Loucy (cell line): ENCODE data around the gene SPATA21.
"Not testable (repeated sequence)": the region's sequence is repeated elsewhere in the genome, so short reads cannot be mapped to it uniquely, and the experiment has no call there.

ENCODE experiments used
- H2AFZ ChIP-seq: fragments of 200-600 bp; sonication (generic); 2 replicates; pipeline ENCODE4 v1.6.0; 2016; ENCODE audit warnings: antibody characterized with exemption, mild to moderate bottlenecking, low read length, moderate library complexity
- H3F3A ChIP-seq: fragments of 200-600 bp; 2 replicates; pipeline ENCODE4 v1.6.0; 2016; ENCODE audit warnings: antibody characterized with exemption, low read depth, mild to moderate bottlenecking
- H3K27me3 ChIP-seq: fragments of 200-600 bp; sonication (generic); 2 replicates; pipeline ENCODE4 v1.6.1; 2014; ENCODE audit warnings: low read length, mild to moderate bottlenecking; ENCODE audit not compliant: insufficient read depth, poor library complexity, severe bottlenecking
- H3K36me3 ChIP-seq: fragments of 200-600 bp; sonication (generic); 2 replicates; pipeline ENCODE4 v1.6.1; 2016; ENCODE audit warnings: low read length; ENCODE audit not compliant: insufficient read depth
- H3K4me1 ChIP-seq: fragments of 200-600 bp; sonication (generic); 2 replicates; pipeline ENCODE4 v1.5.1; 2014; ENCODE audit warnings: low read length, mild to moderate bottlenecking; ENCODE audit not compliant: insufficient read depth, poor library complexity, severe bottlenecking
- H3K4me2 ChIP-seq: fragments of 200-600 bp; sonication (generic); 2 replicates; pipeline ENCODE4 v1.6.0; 2014; ENCODE audit warnings: antibody characterized with exemption, low read length, low read depth, mild to moderate bottlenecking; ENCODE audit not compliant: poor library complexity, severe bottlenecking
- H3K4me3 ChIP-seq: fragments of 200-600 bp; sonication (generic); 2 replicates; pipeline ENCODE4 v1.5.1; 2014; ENCODE audit warnings: low read length, mild to moderate bottlenecking, mixed read lengths; ENCODE audit not compliant: poor library complexity, severe bottlenecking
- H3K79me2 ChIP-seq: fragments of 200-600 bp; sonication (generic); 2 replicates; pipeline ENCODE4 v1.6.1; 2014; ENCODE audit warnings: low read length; ENCODE audit not compliant: insufficient read depth
- H3K9ac ChIP-seq: fragments of 200-600 bp; sonication (generic); 2 replicates; pipeline ENCODE4 v1.6.0; 2014; ENCODE audit warnings: mild to moderate bottlenecking, low read depth, low read length, moderate library complexity; ENCODE audit not compliant: poor library complexity, severe bottlenecking
- H3K9me2 ChIP-seq: fragments of 200-600 bp; sonication (generic); replicated peaks from 2 replicates; pipeline ENCODE4 v1.6.1; 2016; ENCODE audit warnings: low read depth, low read length, mixed read lengths
- H3K9me3 ChIP-seq: fragments of 200-600 bp; sonication (generic); 2 replicates; pipeline ENCODE4 v1.6.1; 2014; ENCODE audit warnings: mild to moderate bottlenecking, antibody characterized with exemption, low read length, low read depth; ENCODE audit not compliant: insufficient read depth
- H4K20me1 ChIP-seq: fragments of 200-600 bp; sonication (generic); 2 replicates; pipeline ENCODE4 v1.6.0; 2014; ENCODE audit warnings: antibody characterized with exemption, low read length, mild to moderate bottlenecking; ENCODE audit not compliant: insufficient read depth, poor library complexity, severe bottlenecking
- EZH2phosphoT487 ChIP-seq: fragments of 200-600 bp; IDR thresholded peaks from 2 replicates; pipeline ENCODE4 v1.6.1; 2018; ENCODE audit warnings: antibody characterized with exemption, mild to moderate bottlenecking, moderate library complexity, borderline replicate concordance
- TF ChIP-seq, protein P1 (sequence below): fragments of 200-600 bp; sonication (generic); conservative IDR thresholded peaks from 2 replicates; pipeline ENCODE4 v1.5.1; 2014; ENCODE audit warnings: mild to moderate bottlenecking, antibody characterized with exemption, low read length

Gene SPATA21

GRCh38 chr1:16459352-16459925 lies 22.2 kb upstream of the SPATA21 start:
- TF ChIP-seq EZH2phosphoT487: no peak
- TF ChIP-seq, protein P1, sequence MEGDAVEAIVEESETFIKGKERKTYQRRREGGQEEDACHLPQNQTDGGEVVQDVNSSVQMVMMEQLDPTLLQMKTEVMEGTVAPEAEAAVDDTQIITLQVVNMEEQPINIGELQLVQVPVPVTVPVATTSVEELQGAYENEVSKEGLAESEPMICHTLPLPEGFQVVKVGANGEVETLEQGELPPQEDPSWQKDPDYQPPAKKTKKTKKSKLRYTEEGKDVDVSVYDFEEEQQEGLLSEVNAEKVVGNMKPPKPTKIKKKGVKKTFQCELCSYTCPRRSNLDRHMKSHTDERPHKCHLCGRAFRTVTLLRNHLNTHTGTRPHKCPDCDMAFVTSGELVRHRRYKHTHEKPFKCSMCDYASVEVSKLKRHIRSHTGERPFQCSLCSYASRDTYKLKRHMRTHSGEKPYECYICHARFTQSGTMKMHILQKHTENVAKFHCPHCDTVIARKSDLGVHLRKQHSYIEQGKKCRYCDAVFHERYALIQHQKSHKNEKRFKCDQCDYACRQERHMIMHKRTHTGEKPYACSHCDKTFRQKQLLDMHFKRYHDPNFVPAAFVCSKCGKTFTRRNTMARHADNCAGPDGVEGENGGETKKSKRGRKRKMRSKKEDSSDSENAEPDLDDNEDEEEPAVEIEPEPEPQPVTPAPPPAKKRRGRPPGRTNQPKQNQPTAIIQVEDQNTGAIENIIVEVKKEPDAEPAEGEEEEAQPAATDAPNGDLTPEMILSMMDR: no peak
- no peak overlapping the region for H3K9ac ChIP-seq
- no peaks in the 10 kb centered on the region for H3K27me3 ChIP-seq
- H3K36me3 ChIP-seq: peaks cover 63% of the 10 kb centered on the region; the same call in 1 of the 2 replicates
- no peak overlapping the region for H3K4me3 ChIP-seq
- no peak overlapping the region for H2AFZ ChIP-seq
- no peaks in the 10 kb centered on the region for H3F3A ChIP-seq
- H3K9me2 ChIP-seq: no peaks in the 10 kb centered on the region
- no peaks in the 10 kb centered on the region for H3K79me2 ChIP-seq
- no peaks in the 10 kb centered on the region for H3K4me1 ChIP-seq
- H3K9me3 ChIP-seq: no peaks in the 10 kb centered on the region
- no peak overlapping the region for H3K4me2 ChIP-seq
- H4K20me1 ChIP-seq: no peaks in the 10 kb centered on the region

DNA sequence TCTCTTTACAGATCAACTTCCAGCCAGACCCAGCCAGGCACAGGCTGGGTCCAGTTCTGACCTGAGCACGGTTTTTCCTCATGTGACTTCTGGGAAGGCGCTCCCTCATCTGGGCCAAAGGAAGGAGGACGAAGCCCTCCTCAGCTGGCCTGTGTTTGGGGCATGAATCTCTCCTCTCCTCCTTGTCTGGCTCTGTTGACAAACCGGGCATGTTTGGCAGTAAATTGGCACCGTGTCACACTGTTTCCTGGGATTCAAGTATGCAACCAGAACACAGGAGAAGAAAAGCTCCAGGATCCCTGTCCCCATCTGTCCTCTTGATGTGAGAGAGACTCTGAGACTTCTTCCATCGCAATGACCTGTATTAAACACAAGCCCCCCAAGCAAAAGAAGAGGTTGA lies 21.6 kb upstream of the SPATA21 start:
- Histone ChIP-seq H3K79me2 (no peaks in the 10 kb centered on the region), H3K36me3 (peaks cover 63% of the 10 kb centered on the region; the same call in 1 of the 2 replicates), H3K4me3 (no peak overlapping the region), H3K27me3 (no peaks in the 10 kb centered on the region), H3F3A (no peaks in the 10 kb centered on the region), H3K4me2 (no peak overlapping the region), H3K9ac (no peak overlapping the region), H3K9me2 (no peaks in the 10 kb centered on the region), H2AFZ (no peak overlapping the region), H4K20me1 (no peaks in the 10 kb centered on the region), H3K9me3 (no peaks in the 10 kb centered on the region), H3K4me1 (no peaks in the 10 kb centered on the region)
- TF ChIP-seq EZH2phosphoT487: no peak
- TF ChIP-seq, protein P1: no peak

DNA sequence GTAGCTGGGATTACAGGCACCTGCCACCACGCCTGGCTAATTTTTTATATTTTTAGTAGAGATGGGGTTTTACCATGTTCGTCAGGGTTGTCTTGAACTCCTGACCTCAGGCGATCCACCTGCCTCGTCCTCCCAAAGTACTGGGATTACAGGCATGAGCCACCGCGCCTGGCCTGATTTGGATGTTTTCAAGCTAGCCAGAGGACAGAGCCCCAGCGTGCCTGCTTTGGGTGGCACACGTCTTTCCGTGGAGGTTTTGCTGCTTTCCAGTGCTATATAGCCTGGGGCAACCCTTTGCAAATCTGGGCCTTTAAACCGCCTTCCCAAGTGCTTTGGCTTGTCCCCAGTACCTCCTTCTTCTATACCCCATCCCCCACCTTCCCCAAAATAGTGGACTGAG lies 18.9 kb upstream of the SPATA21 start:
- H3K4me1 ChIP-seq, H3K27me3 ChIP-seq, H4K20me1 ChIP-seq, H3F3A ChIP-seq, H3K79me2 ChIP-seq, H3K9me2 ChIP-seq, H2AFZ ChIP-seq, H3K9ac ChIP-seq, H3K4me3 ChIP-seq, H3K4me2 ChIP-seq, H3K9me3 ChIP-seq: not testable (repeated sequence)
- H3K36me3 ChIP-seq: peaks cover 69% of the 10 kb centered on the region; the same call in 1 of the 2 replicates

DNA sequence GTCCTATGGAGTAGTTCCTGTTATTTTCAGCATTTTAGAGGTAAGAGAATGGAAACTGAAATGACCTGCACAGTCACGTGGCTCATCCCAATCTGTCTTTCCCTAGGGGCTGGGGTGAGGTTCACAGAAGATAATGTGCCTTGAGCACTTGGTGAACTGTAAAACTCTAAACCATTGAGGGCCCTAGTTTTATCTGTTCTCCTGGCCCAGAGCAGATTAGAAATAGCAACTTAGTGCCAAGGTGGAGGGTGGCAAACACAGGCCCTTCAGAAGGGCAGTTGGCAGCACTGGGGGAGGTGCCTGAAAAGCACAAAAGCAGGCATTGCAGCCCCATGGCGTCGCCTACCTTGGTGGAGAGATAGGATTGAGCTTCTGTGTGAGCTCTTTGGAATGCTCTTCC lies 17.7 kb upstream of the SPATA21 start:
- not testable (repeated sequence) for H3K9ac ChIP-seq
- H3K36me3 ChIP-seq: peaks cover 74% of the 10 kb centered on the region; the same call in 1 of the 2 replicates

More for the DNA sequence above, 17.7 kb upstream of the SPATA21 start:
- H3K9me2 ChIP-seq, H3K79me2 ChIP-seq, H3K4me3 ChIP-seq, H4K20me1 ChIP-seq, H3F3A ChIP-seq, H3K9me3 ChIP-seq, H2AFZ ChIP-seq, H3K4me1 ChIP-seq, H3K4me2 ChIP-seq, H3K27me3 ChIP-seq: not testable (repeated sequence)
